ENCODE results near the gene STRADA.

STRADA gene

DNA sequence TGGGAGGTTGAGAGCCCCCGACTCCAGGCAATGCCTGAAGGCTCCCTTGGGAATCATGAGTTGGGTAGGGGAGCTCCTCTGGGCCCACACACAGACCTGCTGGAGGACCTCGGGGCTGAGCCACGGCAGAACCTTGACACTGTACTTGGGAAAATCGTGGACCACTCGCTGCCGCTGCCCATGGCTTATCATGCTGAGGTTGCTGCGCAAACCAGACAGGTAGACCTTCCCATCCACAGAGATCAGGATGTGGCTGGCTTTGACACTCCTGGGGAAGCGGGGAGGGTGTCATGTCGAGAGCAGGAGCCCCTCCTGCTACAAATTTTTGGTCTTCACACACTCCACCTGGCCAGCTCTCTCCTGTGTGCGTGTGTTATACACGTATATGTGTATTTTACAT is 34.4 kb downstream of the STRADA start:
- Mint-ChIP-seq H3K36me3 (ENCODE audit: low read depth) (peaks cover 36% of the 10 kb centered on the region), H3K4me3 (no peak overlapping the region), H3K27ac (no peak overlapping the region), H3K9me3 (no peaks in the 10 kb centered on the region), H3K27me3 (ENCODE audit: low read depth, poor library complexity) (peaks cover 7% of the 10 kb centered on the region), H3K4me1 (peaks cover 30% of the 10 kb centered on the region)
- no peak for DNase-seq
- TF ChIP-seq, protein P1, sequence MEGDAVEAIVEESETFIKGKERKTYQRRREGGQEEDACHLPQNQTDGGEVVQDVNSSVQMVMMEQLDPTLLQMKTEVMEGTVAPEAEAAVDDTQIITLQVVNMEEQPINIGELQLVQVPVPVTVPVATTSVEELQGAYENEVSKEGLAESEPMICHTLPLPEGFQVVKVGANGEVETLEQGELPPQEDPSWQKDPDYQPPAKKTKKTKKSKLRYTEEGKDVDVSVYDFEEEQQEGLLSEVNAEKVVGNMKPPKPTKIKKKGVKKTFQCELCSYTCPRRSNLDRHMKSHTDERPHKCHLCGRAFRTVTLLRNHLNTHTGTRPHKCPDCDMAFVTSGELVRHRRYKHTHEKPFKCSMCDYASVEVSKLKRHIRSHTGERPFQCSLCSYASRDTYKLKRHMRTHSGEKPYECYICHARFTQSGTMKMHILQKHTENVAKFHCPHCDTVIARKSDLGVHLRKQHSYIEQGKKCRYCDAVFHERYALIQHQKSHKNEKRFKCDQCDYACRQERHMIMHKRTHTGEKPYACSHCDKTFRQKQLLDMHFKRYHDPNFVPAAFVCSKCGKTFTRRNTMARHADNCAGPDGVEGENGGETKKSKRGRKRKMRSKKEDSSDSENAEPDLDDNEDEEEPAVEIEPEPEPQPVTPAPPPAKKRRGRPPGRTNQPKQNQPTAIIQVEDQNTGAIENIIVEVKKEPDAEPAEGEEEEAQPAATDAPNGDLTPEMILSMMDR (IDR thresholded peaks at IDR 0.05): no peak

DNA sequence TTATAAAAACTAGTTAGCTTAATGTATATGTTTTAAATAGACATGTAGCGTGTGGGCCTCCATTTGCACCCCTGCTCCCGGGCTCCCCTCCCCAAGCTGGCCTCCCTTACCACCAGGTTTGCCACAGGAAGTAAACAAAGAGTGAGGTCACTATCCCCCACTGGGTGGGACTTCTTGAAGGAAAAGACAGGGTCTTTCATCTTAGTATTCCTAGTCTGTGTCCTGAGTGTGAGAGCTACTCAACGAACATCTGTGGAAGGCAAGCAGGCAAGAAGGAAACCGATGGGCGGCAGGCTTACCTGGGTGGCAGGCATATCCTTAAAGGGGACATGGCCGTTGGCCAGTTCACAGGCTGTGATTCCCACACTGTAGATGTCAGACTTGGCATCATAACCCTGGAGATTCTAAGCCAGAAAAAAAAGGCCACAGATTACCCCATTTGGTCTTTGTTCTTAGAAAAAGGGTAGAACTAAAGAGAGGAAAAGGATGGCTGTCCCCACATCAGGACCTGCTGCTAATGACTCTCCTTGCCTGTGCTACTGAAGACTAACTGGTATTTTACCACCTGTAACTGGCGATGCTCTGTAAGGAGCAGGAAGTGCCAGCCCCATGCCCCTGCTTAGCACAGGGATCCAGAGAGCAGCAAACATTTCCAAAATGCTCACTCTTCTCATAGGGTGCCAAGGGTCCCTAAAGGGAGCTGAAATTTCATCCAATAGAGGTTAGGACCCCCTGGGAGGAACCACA is 35.1 kb downstream of the STRADA start:
- no peak overlapping the region for H3K4me3 Mint-ChIP-seq
- H3K27ac Mint-ChIP-seq: peak overlapping the region; percentile 64
- H3K27me3 Mint-ChIP-seq (ENCODE audit: low read depth, poor library complexity): peaks cover 5% of the 10 kb centered on the region
- DNase-seq: no peak
- H3K36me3 Mint-ChIP-seq (ENCODE audit: low read depth): peaks cover 31% of the 10 kb centered on the region
- TF ChIP-seq, protein P1 (IDR thresholded peaks at IDR 0.05): no peak
- no peaks in the 10 kb centered on the region for H3K9me3 Mint-ChIP-seq
- H3K4me1 Mint-ChIP-seq: peaks cover 34% of the 10 kb centered on the region

DNA sequence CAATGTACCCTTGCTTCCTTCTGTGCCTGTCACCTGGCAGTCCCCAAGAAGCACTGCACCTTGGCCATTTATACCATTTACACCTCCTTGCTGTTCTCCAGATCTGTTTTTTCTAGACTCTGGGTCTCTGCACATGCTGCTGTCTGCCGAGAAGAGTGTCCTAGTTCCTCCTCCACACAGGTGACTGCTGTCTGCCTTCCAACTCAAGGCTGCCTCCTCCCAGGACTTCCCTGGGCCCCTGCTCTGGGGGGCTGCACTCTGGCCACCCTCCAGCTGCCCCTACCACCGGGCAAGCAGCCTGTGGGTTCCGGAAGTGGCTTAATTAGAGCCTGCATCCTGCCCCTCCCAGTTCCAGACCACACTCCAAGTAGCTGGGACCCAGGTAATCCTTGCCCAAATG is 35.9 kb downstream of the STRADA start:
- Mint-ChIP-seq H3K27ac (no peak overlapping the region), H3K36me3 (ENCODE audit: low read depth) (peaks cover 31% of the 10 kb centered on the region), H3K4me3 (no peak overlapping the region), H3K27me3 (ENCODE audit: low read depth, poor library complexity) (peaks cover 5% of the 10 kb centered on the region), H3K9me3 (no peaks in the 10 kb centered on the region), H3K4me1 (peaks cover 39% of the 10 kb centered on the region)
- TF ChIP-seq, protein P1 (IDR thresholded peaks at IDR 0.05): no peak
- no peak for DNase-seq

DNA sequence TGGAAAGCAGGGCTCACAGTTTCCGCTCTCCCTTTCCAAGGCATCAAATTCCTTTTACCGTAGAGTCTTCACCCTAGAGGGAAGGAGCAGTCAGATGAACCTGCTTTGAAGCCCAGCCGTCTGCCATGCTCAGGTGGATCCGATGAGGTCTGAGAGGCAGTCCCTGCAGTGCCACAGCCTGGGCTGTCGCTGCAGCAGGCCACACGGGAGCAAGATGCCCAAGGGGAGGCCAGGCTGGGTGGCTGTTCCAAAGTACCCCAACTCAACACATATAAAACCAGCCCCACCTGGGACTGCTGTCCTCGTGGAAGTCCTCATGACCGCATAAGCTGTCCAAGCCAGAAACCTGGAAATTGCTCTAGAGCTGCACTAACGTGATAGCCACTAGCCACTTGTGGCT is 36.8 kb downstream of the STRADA start:
- Mint-ChIP-seq H3K27me3 (ENCODE audit: low read depth, poor library complexity) (peaks cover 5% of the 10 kb centered on the region), H3K4me3 (no peak overlapping the region), H3K4me1 (peaks cover 39% of the 10 kb centered on the region), H3K27ac (no peak overlapping the region), H3K9me3 (no peaks in the 10 kb centered on the region), H3K36me3 (ENCODE audit: low read depth) (peaks cover 31% of the 10 kb centered on the region)
- DNase-seq: no peak
- TF ChIP-seq, protein P1 (IDR thresholded peaks at IDR 0.05): no peak

DNA sequence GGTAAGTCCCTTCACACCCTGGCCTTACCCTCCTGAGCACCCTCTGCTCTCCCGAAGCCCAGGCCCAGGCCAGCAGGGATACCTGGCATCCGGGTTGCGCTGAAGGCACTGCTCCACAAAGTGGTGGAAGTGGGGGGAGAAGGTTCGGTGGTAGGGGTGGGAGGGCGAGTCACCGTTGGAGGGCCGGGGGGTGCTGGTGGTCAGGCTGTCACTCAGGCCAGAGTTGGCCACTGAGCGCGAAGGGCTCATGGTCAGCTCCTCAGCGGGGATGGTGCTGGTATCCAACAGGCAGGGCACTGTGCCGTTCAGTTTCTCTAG is 37.4 kb downstream of the STRADA start:
- Mint-ChIP-seq H3K4me3 (no peak overlapping the region), H3K4me1 (peaks cover 39% of the 10 kb centered on the region), H3K36me3 (ENCODE audit: low read depth) (peaks cover 25% of the 10 kb centered on the region), H3K27me3 (ENCODE audit: low read depth, poor library complexity) (peaks cover 5% of the 10 kb centered on the region), H3K27ac (no peak overlapping the region), H3K9me3 (no peaks in the 10 kb centered on the region)
- TF ChIP-seq, protein P1 (IDR thresholded peaks at IDR 0.05): no peak
- no peak for DNase-seq

Measured in nephron progenitor cell (in vitro differentiated cells).